ENCODE measurements around the gene IL3.
"Not testable (repeated sequence)": the region's sequence is repeated elsewhere in the genome, so short reads cannot be mapped to it uniquely, and the experiment has no call there.

The IL3 gene

DNA sequence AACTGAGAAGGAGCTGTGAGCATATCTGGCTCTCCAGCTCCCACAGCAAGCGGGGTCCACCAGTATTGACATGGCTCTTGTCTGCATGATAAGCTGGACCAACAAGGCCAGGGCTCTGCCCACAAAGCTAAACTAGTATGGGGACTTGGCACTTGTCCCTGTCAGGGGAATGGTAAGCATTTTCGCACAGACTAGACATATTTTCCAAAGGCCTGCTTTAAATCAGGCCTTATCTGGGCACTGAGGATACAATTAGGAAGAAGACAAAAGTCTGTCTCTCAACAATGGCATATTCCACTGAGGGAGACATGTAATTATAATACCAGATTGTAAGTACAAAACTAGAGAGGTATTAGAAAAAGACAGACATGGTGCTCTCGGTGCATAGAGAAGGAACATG is 45.2 kb downstream of the IL3 start:
- Histone ChIP-seq H3K36me3 (ENCODE audit: control insufficient read depth, insufficient read depth, low read length) (no peaks in the 10 kb centered on the region), H3K27ac (ENCODE audit: low read depth, low read length, severe bottlenecking) (no peak overlapping the region), H3K9me3 (ENCODE audit: control insufficient read depth, low read length) (no peaks in the 10 kb centered on the region), H3K4me1 (ENCODE audit: control insufficient read depth, insufficient read depth, low read length, poor library complexity, severe bottlenecking) (peaks cover 13% of the 10 kb centered on the region), H3K4me3 (ENCODE audit: extremely low read depth, insufficient read depth, low read length, poor library complexity, severe bottlenecking) (no peak overlapping the region)
- 83 to 84% methylated on average over 1 to 2 of the region's 3 CpGs for whole genome bisulfite sequencing, 2 experiments (ENCODE audit: insufficient coverage in 2 of 2)

GRCh38 chr5:132108495-132108894 is 48.0 kb downstream of the IL3 start:
- not testable (repeated sequence) for H3K27ac ChIP-seq (ENCODE audit: low read depth, low read length, severe bottlenecking); H3K4me1 ChIP-seq (ENCODE audit: control insufficient read depth, insufficient read depth, low read length, poor library complexity, severe bottlenecking); H3K36me3 ChIP-seq (ENCODE audit: control insufficient read depth, insufficient read depth, low read length); H3K4me3 ChIP-seq (ENCODE audit: extremely low read depth, insufficient read depth, low read length, poor library complexity, severe bottlenecking); H3K9me3 ChIP-seq (ENCODE audit: control insufficient read depth, low read length)
- WGBS, 2 experiments (ENCODE audit: insufficient coverage in 2 of 2): 86% methylated on average over 1 of the region's 1 CpG; no CpG with 5 or more reads in 1 of the 2 experiments

DNA sequence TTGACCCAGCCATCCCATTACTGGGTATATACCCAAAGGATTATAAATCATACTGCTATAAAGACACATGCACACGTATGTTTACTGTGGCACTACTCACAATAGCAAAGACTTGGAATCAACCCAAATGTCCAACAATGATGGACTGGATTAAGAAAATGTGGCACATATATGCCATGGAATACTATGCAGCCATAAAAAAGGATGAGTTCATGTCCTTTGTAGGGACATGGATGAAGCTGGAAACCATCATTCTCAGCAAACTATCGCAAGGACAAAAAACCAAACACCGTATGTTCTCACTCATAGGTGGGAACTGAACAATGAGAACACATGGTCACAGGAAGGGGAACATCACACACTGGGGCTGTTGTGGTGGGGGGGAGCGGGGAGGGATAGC is 48.5 kb downstream of the IL3 start:
- H3K27ac ChIP-seq (ENCODE audit: low read depth, low read length, severe bottlenecking); H3K9me3 ChIP-seq (ENCODE audit: control insufficient read depth, low read length); H3K36me3 ChIP-seq (ENCODE audit: control insufficient read depth, insufficient read depth, low read length); H3K4me1 ChIP-seq (ENCODE audit: control insufficient read depth, insufficient read depth, low read length, poor library complexity, severe bottlenecking); H3K4me3 ChIP-seq (ENCODE audit: extremely low read depth, insufficient read depth, low read length, poor library complexity, severe bottlenecking): not testable (repeated sequence)
- no CpG with 5 or more reads among the region's 4 CpGs for WGBS, 2 experiments (ENCODE audit: insufficient coverage in 2 of 2)

DNA sequence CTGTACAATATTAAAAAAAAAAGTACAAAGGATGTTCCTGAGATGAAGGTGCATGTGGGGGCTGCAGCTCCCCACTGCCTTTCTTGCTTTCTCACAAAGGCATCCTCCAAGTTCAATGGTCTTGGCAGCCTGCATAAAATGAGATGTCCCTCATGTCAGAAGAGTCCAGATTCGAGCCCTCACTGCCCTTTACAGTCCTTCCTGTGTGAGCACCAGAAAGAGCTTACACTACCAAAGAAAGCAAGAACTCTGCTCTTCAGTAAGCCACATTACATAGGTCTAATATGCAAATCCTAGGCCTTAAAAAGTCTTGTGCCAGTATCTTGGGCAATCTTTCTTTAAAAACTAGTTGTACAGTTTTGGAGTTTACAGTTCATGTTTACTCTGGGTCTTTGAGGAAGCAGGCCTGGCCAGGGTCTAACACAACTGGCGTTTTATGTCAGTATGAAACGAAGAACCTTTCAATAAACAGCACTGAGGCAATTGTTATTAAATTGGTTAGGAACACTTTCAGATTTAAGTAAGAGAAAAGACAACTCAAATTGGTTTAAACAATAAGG is 49.1 kb downstream of the IL3 start:
- no peak overlapping the region for H3K4me3 ChIP-seq (ENCODE audit: extremely low read depth, insufficient read depth, low read length, poor library complexity, severe bottlenecking)
- 86 to 100% methylated on average over 1 to 2 of the region's 3 CpGs for WGBS, 2 experiments (ENCODE audit: insufficient coverage in 2 of 2)
- H3K9me3 ChIP-seq (ENCODE audit: control insufficient read depth, low read length): no peaks in the 10 kb centered on the region
- H3K36me3 ChIP-seq (ENCODE audit: control insufficient read depth, insufficient read depth, low read length): no peaks in the 10 kb centered on the region
- H3K4me1 ChIP-seq (ENCODE audit: control insufficient read depth, insufficient read depth, low read length, poor library complexity, severe bottlenecking): no peaks in the 10 kb centered on the region
- H3K27ac ChIP-seq (ENCODE audit: low read depth, low read length, severe bottlenecking): no peak overlapping the region

DNA sequence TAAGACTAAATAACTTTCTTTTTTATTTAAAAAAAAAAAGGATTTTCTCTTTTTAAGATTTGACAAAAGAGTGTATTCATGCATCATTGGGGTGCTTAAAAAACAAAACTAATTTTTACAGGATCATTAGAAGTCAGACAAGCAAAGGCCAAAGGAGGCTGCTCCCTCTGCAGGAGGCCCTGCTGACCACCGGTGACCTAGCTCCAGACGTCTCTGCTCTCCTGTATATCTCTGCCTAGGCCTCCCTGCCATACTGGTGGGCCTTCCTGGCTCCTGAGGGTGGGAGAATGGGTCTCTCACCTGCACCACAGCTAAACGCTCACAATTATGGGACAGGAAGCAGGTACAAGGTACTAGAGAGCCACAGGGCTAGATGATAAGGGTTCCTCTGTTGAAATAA is 49.7 kb downstream of the IL3 start:
- Histone ChIP-seq H3K4me3 (ENCODE audit: extremely low read depth, insufficient read depth, low read length, poor library complexity, severe bottlenecking) (no peak overlapping the region), H3K27ac (ENCODE audit: low read depth, low read length, severe bottlenecking) (no peak overlapping the region), H3K9me3 (ENCODE audit: control insufficient read depth, low read length) (no peaks in the 10 kb centered on the region), H3K36me3 (ENCODE audit: control insufficient read depth, insufficient read depth, low read length) (no peaks in the 10 kb centered on the region), H3K4me1 (ENCODE audit: control insufficient read depth, insufficient read depth, low read length, poor library complexity, severe bottlenecking) (no peaks in the 10 kb centered on the region)
- WGBS, 2 experiments (ENCODE audit: insufficient coverage in 2 of 2): 100% methylated on average over 1 of the region's 3 CpGs; no CpG with 5 or more reads in 1 of the 2 experiments

- Histone ChIP-seq H3K27ac (ENCODE audit: low read depth, low read length, severe bottlenecking) (no peak overlapping the region), H3K4me1 (ENCODE audit: control insufficient read depth, insufficient read depth, low read length, poor library complexity, severe bottlenecking) (no peaks in the 10 kb centered on the region), H3K4me3 (ENCODE audit: extremely low read depth, insufficient read depth, low read length, poor library complexity, severe bottlenecking) (no peak overlapping the region), H3K36me3 (ENCODE audit: control insufficient read depth, insufficient read depth, low read length) (no peaks in the 10 kb centered on the region), H3K9me3 (ENCODE audit: control insufficient read depth, low read length) (no peaks in the 10 kb centered on the region)
Observed at GRCh38 chr5:132110930-132111329, 50.5 kb downstream of the IL3 start.

DNA sequence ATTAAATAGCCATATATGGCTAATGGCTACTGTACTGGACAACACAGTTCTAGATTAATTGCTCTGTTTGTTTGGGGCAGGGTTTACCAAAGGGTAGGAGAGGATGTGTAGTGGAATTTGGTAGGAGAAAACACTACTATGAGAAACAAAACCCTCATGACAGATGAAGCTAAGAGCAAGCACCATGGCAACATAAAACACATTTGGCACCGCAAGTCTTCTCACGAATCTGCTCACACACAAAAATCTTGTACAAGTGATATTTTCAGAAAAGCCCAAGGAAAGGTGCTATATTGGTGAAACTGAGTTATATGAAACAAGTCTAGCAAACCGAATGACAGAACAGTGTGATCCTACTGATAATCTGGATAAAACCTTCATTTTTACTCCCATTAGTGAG is 51.7 kb downstream of the IL3 start:
- Histone ChIP-seq H3K4me1 (ENCODE audit: control insufficient read depth, insufficient read depth, low read length, poor library complexity, severe bottlenecking) (no peaks in the 10 kb centered on the region), H3K4me3 (ENCODE audit: extremely low read depth, insufficient read depth, low read length, poor library complexity, severe bottlenecking) (no peak overlapping the region), H3K36me3 (ENCODE audit: control insufficient read depth, insufficient read depth, low read length) (no peaks in the 10 kb centered on the region), H3K27ac (ENCODE audit: low read depth, low read length, severe bottlenecking) (no peak overlapping the region), H3K9me3 (ENCODE audit: control insufficient read depth, low read length) (no peaks in the 10 kb centered on the region)
- no CpG with 5 or more reads among the region's 3 CpGs for WGBS, 2 experiments (ENCODE audit: insufficient coverage in 2 of 2)
